Stimulated activated CD4-positive, alpha-beta T cell treated with anti-CD3 and anti-CD28 coated beads, Interleukin-15, amount 100 ng/mL, for 1 hour (primary cell): Measurements from ENCODE around the gene FCAMR.
A peak's percentile ranks its signal among the peaks of the same experiment; 100 is the strongest.
"Not testable (repeated sequence)": the region's sequence is repeated elsewhere in the genome, so short reads cannot be mapped to it uniquely, and the experiment has no call there.

ENCODE experiments used
- DNase-seq, 2 donors: peaks; one replicate each; pipeline ENCODE4 v3.0.0-alpha.2; 2020; ENCODE audit warnings: low read depth in 1 of 2, low spot score in 1 of 2

The FCAMR gene

GRCh38 chr1:206933333-206933945, 36.8 kb downstream of the FCAMR start:
- DNase-seq, result peak; percentile 44 to 55

GRCh38 chr1:206932177-206932576, 38.1 kb downstream of the FCAMR start:
- DNase-seq, result no peak

- DNase-seq, result no peak
Measured at GRCh38 chr1:206931709-206932108, 38.6 kb downstream of the FCAMR start.

- DNase-seq, result no peak
Measured at GRCh38 chr1:206930210-206930798, 40.0 kb downstream of the FCAMR start.

GRCh38 chr1:206929524-206929923, 40.7 kb downstream of the FCAMR start:
- DNase-seq, result no peak

GRCh38 chr1:206926286-206926685, 44.0 kb downstream of the FCAMR start:
- no peak for DNase-seq

GRCh38 chr1:206925106-206925736, 45.0 kb downstream of the FCAMR start:
- no peak for DNase-seq

- no peak for DNase-seq
Measured at GRCh38 chr1:206924592-206925105, 45.6 kb downstream of the FCAMR start.

GRCh38 chr1:206923961-206924557, 46.2 kb downstream of the FCAMR start:
- not testable (repeated sequence) for DNase-seq

GRCh38 chr1:206923009-206923960, 47.0 kb downstream of the FCAMR start:
- DNase-seq, result peak; percentile 39 to 46

- no peak for DNase-seq
Measured at GRCh38 chr1:206922524-206922923, 47.7 kb downstream of the FCAMR start.

- DNase-seq, result no peak
Measured at GRCh38 chr1:206921772-206922265, 48.4 kb downstream of the FCAMR start, which contains the start of gene FCMR. Gene FCMR (minus strand): TSS chr1:206921941. CDS start chr1:206921854, 87 bp downstream.

GRCh38 chr1:206918076-206918475, 52.2 kb downstream of the FCAMR start:
- no peak for DNase-seq

- no peak for DNase-seq
Measured at GRCh38 chr1:206916000-206916709, 54.1 kb downstream of the FCAMR start.

GRCh38 chr1:206915030-206915735, 55.1 kb downstream of the FCAMR start:
- DNase-seq, result no peak

- no peak for DNase-seq
Measured at GRCh38 chr1:206913766-206914537, 56.3 kb downstream of the FCAMR start.

GRCh38 chr1:206912445-206913095, 57.7 kb downstream of the FCAMR start:
- DNase-seq, result no peak

- no peak for DNase-seq
Measured at GRCh38 chr1:206911064-206911663, 59.1 kb downstream of the FCAMR start.
